ENCODE results near the gene GNB1L.
A peak's percentile ranks its signal among the peaks of the same experiment; 100 is the strongest.

Gene GNB1L, protein sequence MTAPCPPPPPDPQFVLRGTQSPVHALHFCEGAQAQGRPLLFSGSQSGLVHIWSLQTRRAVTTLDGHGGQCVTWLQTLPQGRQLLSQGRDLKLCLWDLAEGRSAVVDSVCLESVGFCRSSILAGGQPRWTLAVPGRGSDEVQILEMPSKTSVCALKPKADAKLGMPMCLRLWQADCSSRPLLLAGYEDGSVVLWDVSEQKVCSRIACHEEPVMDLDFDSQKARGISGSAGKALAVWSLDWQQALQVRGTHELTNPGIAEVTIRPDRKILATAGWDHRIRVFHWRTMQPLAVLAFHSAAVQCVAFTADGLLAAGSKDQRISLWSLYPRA

DNA sequence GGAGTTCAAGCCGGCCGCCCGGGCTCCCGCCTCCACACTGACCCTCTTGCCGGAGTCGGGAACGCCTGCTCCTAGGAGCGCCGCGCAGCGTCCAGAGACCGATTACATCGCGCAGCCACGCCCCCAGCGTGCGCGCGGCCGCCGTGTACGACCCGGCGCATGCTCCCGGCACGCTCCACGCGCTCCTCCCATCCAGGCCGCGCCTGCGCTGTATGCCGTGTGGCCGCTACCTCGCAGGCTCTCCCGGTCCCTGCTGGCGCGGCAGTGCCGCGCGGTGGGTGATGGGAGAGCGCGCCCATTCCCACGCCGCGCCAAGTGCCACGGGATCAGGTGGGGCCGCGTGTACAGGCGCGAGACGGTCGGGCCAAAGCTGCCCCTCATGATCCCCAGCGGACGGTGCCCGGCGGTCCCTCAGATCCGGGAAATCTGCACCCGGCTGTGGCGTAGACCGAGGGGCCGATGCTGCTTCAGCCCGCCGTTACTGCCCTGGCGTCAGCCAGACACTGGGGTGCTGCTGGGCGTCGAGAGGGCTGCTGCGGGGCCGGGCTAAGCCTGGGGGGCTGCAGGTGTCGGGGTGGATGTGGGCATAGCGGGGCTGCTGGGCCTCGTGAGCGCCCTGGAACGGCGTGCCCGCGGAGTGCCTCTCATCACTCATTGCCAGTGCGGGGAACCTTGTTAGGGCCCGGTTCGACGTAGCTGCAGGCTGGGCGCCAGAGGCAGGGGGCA is at the start of gene GNB1L, which contains the start of gene RTL10:
GNB1L (minus strand) TSS at position 97 of the 726 bp plus-strand sequence. CDS start 33,519 bp downstream, outside the sequence.
RTL10 (minus strand) TSS at position 97 of the 726 bp plus-strand sequence. CDS start 2,613 bp downstream, outside the sequence.
- FAIRE-seq (peak; percentile 99), DNase-seq (ENCODE audit: insufficient read length, low spot score) (peak; percentile 94)

DNA sequence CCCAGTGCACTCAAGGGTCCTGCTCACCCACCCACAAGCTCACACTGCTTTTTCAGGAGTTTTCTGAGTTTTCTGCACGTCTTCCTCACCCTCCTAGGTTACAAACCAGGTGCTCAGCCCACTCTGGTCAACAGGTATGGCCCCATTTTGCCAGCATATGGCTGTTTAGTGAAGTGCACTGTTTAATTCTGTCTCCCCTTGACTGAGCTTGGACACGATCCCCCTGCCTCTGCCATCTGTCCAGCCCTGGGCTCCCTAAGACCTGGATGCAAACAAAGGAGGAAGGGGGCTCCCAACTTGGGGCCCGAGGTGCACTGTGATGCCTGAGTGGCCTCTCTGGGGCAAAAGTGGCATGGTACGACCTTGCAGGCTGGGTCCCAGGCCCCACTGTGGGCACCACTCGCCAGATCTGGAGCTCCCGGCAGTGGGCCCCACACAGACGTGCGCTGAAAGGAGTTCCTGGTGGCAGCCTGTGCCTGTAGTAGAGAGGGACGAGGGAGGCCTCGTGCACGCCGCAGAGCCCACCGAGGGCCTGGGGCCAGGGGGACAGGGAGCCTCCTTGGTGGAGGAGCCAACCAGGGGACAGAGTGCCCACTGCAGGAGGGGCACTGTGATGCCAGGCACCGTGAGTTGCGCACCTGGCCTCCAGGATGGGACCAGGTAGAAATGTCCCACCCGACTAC is 49.6 kb upstream of the GNB1L start:
- FAIRE-seq, result no peak

DNA sequence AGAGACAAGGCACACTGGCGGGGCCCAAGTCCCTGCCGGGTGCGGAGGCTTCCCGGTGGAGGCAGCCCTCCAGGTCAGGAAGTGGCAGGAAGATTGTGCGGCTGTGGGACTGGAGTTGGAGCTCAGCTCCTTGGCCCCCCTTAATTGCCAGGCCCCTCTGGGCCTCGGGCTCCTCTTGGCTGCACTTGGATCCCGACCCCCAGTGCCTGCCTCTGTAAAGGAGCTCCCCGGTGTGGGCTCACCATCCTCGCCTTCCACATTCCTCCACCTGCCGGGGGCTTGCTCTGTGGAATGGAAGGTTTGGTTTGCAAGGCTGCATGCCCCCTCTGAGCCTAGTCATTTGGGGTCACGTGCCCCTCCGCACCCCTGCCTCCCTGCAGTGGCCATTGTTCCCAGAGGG is 48.8 kb upstream of the GNB1L start:
- FAIRE-seq (no peak), DNase-seq (ENCODE audit: insufficient read length, low spot score) (no peak)

More for the DNA sequence above, 49.6 kb upstream of the GNB1L start:
- no peak for DNase-seq (ENCODE audit: insufficient read length, low spot score)

DNA sequence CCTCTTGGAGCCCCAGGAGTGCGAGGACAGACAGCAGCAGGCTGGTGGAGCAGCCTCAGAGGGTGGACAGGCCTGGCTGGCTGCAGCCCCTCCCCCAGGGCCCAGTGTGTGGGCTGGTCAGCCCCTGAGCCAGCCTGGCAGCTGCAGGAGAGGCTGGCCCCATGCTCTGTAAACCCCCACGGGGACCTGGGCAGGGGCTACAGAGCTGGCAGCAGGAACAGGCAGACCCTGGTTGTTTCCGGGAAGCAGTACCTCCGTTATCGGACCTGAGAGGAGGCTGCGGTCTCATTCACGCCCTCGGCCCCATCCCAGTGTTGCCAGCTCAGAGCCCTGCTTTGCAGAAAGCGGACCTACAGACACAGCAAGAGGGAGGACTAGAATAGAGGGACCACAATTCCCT is 48.4 kb upstream of the GNB1L start:
- FAIRE-seq (no peak), DNase-seq (ENCODE audit: insufficient read length, low spot score) (no peak)

DNA sequence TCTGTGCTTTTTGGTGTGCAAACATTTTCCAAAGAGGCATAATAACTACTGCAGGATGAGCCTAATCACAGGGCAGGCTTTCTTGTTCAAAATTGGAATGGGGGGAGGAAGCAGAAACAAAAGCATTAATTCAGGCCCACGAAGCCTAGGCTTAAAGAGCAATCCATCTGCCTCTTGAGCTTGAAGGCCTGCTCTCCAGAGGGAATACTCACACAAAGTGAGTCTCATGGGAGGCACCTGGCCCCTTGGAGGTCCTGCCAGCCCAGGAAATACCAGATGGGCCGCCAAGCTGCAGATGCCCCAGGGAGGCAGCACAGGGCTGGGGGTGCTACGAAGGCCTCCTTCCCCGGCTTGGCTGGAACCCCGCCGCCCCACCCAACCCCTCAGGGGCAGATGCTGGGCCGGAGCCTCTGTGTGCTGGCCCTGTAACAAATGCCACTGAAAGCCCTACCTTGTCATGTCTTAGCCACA is 47.6 kb upstream of the GNB1L start:
- no peak for FAIRE-seq
- no peak for DNase-seq (ENCODE audit: insufficient read length, low spot score)

DNA sequence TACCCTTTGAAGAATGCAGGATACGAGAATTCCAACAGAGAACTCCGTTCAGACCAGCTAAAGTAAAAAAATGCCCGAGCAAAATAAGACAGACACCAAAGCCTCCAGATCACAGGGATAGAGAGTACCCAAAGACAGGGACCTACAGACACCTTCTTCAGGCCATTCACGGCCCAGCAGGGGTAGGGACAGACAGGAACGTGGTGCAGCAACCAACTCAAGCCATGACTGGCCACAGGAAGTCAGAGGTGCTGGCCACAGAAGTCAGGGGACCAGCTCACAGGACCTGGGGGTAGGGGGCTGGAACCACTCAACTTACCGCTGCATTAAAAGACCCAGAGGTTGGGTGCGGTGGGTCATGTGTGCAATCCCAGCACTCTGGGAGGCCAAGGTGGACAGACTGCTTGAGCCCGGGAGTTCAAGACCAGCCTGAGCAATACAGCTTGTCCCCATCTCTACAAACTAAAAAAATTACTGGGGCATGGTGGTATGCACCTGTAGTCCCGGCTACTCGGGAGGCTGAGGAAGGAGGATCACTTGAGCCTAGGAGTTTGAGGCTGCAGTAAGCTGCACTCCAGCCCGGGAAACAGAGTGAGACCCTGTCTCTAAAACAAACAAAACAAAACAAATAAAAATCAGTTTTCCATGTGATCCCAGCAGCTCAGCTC is 47.0 kb upstream of the GNB1L start:
- FAIRE-seq (no peak), DNase-seq (ENCODE audit: insufficient read length, low spot score) (no peak)

DNA sequence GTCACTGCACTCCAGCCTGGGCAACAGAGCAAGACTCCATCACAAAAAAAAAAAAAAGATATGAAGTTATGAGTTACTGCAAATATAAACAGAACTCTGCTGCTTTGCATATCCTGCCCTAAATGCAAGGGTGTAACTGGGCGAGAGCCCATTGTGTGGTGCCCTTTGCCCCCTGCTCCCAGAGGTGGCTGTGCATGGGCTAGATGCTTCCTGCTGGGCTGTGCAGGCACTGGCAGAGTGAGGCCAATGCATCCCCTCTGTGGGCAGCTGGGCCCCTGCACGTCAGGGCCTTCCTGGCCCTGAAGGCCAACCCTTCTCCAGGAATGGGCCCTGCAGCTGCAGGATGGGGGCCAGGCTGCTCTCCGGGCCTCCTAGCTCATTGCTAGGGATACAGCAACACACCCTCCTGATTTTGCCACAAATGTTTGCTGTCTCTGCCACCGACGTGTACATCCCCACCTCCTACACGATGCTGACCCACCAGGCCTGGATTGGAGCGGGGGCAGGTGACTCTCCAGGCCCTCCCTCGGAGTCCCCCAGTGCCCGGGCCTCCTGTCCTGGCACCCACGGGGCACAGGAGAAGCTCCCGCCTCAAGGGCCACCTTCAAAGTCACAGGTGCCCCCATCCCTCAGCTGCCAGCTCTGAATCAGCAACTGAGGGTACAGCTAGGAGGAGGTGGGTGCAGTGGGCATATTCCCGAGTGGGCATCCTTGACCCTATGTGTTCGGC is 46.2 kb upstream of the GNB1L start:
- DNase-seq (ENCODE audit: insufficient read length, low spot score), result no peak
- no peak for FAIRE-seq

DNA sequence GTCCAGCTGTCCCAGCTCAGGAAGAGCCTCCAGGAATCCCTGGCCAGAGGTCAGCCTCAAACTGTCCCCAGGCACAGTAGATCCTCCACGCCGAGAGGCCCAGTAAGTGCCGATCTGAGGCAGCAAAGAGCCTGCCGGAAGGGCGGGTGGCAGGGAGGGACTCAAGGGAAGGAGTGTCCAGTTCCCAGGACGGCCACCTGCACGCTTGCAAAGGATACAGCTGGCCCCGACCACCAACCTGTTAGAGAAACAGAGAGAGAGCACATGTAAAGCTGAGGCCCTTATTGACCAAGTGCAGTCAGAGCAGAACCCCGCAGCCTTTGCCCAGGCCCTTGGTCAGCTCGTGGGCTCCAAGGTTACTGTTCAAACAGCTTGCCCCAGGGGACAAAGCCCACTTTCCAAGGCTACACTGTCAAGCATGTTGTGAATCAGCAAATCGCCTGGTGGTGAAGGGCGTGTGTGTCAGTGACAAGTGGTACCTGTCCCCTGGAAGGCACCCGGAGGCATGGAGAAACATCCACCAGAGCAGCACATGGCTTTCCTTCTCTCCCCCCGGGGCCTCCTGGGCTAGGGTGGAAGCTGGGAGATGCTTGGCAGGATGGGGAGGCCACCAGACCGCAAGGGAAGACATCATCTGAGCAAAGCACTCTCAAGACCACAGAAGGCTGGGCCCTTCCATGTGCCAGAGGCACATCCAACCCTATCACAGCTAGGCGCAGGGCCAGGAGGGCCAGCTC is 44.3 kb upstream of the GNB1L start:
- FAIRE-seq, result no peak
- no peak for DNase-seq (ENCODE audit: insufficient read length, low spot score)

DNA sequence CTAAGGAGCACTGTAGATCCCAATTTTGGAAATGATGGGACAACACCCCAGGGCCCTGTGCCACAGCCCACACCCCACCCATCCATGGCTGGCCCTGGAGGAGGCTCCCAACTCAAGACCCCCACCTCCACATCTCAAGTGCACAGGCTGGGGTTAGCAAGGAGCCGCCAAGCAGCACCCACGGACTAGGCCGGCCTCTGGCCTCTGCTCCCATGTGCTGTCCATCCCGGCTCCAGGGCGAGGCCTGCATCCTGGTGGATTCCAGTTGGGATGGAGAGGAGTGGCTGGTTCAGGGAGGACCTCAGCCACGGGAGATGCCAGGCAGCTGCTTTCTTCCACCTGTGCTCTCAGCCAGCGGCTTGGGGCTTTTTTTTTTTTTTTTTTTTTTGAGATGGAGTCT is 43.5 kb upstream of the GNB1L start:
- FAIRE-seq (no peak), DNase-seq (ENCODE audit: insufficient read length, low spot score) (no peak)

DNA sequence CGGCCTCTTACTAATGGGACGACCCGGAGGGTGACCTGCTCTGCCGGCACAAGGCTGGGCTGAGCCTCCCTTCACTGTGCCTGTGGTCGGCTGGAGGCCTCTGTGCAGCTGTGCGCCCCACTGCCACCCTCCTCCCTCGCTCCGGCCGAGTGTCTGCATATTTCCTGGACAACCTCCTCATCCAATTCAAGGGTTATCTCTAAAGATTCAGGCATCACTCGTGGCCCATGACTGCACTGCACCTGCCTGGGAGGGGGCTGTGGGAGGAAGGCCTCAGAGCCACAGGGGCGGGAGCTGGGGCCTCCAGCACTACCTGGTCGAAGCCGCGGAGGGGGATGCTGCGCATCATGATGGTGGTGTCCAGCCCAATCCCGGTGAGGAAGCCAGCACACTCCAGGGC is 43.1 kb upstream of the GNB1L start:
- no peak for DNase-seq (ENCODE audit: insufficient read length, low spot score)
- no peak for FAIRE-seq

DNA sequence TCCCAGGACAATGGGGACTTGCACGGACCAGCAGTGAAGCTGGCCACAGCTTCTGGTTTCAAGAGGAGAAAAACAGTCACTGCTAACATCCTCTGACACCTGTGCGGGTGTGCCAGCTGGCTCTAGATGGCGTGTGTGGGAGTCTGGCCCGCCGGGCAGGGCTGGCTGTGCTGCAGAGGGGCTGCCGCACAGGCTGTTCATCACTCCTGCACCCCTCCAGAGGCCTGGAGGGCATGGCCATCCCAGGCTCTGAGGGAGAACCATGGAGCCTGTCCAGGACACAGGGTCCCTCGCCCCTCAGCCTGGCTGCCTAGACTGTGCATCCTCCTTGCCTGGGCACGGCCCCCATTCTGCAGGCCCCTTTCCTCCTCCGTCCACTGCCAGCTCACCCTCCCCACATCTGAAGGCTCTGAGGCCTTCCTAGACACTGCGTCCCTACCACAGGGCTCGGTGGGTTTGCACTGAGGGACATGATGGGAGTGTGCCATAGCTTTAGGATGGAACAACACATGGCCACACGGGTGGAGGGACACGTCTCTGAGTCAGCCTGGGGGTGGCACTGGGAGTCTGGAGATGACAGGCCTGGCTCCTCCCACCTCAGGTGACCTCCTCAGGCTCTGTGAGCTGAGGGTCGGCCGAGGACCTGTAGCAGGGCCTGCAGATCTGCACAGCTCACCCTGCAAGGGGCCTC is 42.1 kb upstream of the GNB1L start:
- no peak for FAIRE-seq
- DNase-seq (ENCODE audit: insufficient read length, low spot score), result no peak

DNA sequence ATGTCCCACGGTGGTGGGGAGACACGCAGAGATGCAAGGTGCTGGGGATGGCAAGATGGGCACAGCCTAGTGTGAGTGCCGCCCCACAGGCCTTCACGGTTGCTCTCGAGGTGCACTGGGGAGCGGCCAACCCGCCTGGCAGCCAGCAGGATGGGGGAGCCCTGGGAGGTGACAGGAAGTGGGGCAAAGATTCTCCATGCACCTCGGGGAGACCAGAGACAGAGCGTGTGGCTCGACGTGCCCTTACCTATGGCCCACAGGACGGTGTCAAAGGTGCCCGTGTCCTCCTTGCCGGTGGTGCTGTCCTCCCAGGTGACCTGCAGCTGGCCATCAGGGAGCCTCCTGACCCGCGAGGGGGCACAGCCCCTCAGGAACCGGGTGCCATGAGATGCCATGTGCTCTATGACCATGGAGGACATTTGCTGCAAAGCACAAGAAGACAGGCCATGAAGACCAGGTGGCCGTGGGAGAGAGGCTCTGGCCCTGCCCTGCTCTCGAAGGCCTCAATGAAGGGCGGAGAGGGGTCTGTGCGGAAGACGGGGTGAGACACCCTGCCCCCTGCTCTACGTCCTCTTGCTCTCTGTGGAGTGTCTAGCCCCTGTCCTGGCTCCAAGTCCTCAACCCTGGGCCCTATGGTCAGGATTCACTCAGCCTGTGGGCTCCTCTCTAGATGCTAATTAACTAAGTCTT is 40.6 kb upstream of the GNB1L start:
- no peak for FAIRE-seq
- DNase-seq (ENCODE audit: insufficient read length, low spot score), result no peak

DNA sequence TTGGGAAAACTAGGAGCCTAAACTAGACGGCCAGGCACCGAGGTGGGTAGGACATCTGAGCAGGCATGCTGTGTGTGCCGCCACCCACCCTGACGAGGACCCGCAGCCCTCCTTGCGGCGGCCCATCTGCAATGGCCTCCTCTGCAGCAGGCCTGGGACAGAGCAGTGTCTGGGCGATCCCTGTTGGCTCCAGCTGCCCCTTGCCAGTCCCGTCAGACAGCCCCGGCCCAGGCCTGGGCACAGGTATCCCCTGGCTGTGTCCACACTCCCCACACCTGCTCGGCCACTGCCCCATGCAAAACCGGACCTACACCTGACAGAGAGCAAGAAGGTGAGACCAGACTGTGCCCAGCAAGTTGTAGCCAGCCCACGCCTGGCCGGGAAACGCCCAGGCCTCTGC is 38.7 kb upstream of the GNB1L start:
- FAIRE-seq (no peak), DNase-seq (ENCODE audit: insufficient read length, low spot score) (no peak)

DNA sequence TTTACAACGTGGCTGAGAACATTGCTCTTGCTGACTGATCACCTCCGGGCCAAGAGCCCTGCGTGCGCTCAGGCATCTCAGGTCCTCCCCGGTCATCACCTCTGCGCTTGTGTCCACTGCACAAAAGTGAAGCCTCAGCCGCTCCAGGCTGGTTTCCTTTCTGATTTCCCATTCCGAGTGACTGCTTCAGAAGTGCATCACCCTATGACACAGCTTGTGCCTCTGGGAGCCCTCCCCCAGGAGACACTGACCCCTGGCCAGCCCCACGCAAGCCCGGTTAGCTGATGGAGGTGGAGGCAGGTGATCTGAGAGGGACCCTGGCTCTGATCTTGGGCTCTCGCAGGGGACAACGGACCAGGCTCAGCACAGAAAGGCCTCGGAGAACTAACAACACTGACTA is 38.3 kb upstream of the GNB1L start:
- DNase-seq (ENCODE audit: insufficient read length, low spot score), result no peak

DNA sequence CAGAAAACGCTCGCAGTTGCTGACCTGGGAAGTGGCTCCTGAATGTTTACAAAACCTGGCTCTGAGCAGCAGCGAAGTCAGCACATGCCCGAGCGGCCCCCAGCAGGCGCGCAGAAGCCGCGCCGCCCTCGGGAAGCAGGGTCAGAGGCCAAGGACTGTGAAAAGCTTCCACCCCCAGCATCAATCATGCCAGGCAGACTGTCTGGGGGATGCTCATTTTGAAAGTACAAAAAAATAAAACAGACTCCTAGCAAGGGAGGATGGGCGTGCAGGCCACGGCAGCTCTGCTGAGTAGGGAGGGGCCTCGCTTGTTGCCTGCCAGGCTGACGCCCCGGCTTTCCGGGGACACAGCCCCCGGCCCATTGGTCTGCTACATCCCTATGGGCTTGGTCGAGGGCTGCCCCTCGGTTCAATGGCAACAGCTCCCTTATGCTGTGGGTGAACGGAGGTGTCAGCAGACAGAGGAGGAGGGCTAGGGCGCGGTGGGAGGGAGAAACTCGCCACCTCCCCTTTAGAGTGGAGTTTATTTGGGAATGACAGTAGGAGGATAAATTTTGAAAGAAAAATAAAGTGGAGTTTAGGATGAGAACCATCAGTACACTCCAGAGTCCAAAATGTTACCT is 37.7 kb upstream of the GNB1L start:
- FAIRE-seq (peak; percentile 69), DNase-seq (ENCODE audit: insufficient read length, low spot score) (peak; percentile 57)

More for the DNA sequence above, 38.3 kb upstream of the GNB1L start:
- FAIRE-seq, result no peak

DNA sequence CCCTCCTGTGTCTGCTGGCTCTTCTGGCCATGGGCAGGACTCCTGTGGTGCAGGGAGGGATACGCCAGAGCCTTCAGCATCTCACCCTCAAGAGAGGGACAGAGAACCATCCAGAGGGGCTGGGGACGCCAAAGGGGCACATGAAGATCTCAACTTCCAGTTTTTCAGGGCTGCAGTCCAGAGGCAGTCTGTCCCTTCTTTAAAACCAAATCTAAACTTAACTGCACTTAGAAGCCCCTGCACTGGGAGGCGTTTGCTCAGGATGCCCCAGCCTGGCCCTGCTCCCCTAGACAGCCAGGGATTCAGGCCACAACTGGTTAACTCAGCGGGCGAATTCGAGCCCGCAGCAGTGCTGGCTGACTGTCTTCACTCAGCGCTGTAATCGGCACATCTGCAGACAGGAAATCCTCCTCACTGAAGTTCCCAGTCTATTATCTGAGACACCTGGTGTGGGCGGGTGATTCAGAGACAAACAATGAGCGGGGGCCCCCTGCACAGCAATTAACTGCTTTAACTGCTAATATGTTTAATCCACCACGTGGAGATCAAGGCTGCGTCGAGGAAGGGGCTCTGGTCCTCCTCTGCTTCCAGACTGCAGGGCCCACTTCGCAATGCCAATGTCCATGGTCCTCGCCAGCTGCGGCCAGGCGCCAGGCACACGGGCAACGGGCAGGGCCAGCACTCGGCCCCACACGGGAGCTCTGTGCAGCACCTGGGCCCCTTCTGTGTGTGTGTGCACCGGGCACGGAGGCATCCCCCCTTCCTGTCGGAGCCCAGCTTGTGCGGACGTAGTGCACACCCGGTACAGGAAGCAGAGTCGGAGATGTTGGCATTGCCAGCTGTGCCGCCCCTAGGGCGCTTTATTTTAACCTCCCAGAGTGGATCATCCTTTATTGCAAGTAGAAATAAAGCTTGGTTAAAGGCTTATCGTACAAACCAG is 36.9 kb upstream of the GNB1L start:
- DNase-seq (ENCODE audit: insufficient read length, low spot score) (peak; percentile 84), FAIRE-seq (peak; percentile 72)
